OCI-M1 (cell line): ENCODE data around the gene CNTN2.

Source experiments
- DNase-seq: peaks from one replicate; lab custom pipeline; 2025; lab: John Stamatoyannopoulos, UW

Gene CNTN2

GRCh38 chr1:205056956-205057568 lies 14.1 kb downstream of the CNTN2 start:
- no peak for DNase-seq

- DNase-seq, result no peak
Observed at GRCh38 chr1:205057808-205058575, 15.0 kb downstream of the CNTN2 start.

GRCh38 chr1:205058853-205059252 lies 15.8 kb downstream of the CNTN2 start:
- DNase-seq, result no peak

DNA sequence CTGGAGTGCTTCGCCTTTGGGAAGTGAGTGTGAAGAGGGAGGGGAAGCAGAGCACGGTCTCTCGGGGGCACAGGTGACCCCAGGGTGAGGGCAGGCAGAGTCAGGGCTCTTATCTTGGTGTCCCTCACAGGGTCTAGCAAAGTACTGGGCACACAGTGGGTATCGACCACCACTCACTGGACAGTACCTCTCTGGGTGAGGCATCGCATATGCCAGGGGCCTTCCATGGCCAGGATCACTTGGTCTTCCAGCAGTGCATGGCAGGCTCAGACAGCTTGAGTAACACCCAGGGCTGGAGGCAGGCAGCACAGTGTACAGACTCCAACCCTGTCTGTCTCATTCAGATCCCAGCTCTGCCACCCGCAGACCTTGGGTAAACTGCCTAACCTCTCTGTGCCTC lies 16.6 kb downstream of the CNTN2 start:
- no peak for DNase-seq

DNA sequence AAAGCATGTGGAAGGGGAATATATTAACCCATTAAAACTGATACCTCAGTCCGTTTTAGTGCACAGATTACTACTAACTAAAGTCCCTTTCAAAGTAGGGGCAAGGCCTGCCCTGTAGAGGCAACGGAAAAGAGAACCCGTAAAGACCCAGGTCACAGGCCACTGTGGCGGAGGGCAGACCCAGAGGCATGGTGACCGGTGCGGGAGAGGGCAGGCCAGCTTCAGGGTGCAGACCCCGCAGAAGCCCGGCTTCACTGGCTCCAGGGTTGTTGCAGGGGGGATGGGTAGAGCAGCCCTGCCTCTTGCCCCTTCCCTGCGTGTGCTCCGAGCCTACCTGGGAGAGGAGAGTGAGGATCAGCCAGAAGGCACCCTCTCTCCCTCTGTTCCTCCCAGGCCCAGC lies 17.7 kb downstream of the CNTN2 start:
- DNase-seq, result no peak

- no peak for DNase-seq
Observed at GRCh38 chr1:205061227-205061626, 18.2 kb downstream of the CNTN2 start.

DNA sequence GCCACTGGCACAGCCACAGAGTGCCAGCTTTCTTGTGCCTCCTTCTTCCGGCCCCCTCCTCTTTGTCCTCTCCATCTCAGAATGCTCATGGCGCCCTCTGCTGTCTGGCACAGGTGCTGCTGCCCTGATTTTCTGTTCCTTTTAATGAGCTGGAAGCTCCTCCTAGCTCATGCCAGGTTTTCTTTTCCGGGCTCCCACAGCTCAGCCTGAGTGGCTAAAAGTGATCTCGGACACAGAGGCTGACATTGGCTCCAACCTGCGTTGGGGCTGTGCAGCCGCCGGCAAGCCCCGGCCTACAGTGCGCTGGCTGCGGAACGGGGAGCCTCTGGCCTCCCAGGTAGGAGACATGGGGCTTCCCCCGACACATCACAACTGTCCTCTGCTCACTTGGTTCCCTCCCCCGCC lies 18.7 kb downstream of the CNTN2 start:
- peak; percentile 89 for DNase-seq

- no peak for DNase-seq
Observed at GRCh38 chr1:205062319-205062718, 19.3 kb downstream of the CNTN2 start.

DNA sequence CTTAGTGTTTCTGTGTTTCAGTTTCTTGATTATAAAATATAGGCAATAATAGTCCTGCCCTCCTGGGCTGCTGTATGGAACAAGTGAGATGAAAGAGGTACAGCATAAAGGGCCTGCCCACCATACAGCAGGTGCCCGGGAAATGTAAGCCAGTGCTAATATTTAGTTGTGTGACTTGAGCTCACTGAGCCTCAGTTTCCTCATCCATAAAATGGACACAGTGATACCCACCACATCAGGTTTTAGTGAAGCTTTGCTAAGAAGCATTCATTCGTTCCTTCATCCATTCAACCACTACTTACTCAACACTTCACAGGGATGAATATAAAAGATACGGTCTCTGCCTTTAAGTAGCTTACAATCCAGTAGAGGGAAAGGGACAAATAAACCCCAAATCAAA lies 19.9 kb downstream of the CNTN2 start:
- DNase-seq, result no peak

DNA sequence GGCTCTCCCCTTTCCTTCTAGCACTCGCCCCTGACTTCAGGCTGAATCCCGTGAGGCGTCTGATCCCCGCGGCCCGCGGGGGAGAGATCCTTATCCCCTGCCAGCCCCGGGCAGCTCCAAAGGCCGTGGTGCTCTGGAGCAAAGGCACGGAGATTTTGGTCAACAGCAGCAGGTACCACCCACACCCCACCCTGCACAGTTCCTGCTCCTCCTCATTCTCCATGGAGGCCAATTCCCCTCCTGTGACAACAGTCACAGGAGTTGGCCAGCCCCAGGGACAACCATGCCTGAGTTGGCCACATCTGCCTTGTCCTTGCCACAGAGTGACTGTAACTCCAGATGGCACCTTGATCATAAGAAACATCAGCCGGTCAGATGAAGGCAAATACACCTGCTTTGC lies 21.3 kb downstream of the CNTN2 start:
- DNase-seq, result no peak

DNA sequence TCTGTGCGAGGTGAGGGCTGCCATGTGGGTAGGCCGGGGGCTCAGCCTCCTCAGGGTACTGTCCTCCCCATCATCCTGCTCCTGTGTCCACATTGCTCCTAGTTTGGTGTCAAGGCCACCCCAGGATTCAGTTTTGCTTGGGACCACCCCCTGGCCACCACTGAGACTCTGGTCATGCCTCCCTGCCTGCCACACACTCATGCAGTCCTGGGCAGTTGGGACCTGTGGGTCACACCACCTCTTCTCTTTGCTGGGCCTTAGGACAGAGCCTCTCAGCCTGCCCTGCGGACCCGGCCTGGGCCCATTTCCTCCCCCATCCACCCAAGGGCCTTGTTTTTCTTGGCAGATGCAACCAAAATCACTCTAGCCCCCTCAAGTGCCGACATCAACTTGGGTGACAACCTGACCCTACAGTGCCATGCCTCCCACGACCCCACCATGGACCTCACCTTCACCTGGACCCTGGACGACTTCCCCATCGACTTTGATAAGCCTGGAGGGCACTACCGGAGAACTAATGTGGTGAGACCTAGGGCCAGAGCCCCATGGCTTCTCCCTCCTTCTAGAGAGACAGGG lies 21.8 kb downstream of the CNTN2 start:
- DNase-seq, result no peak

- no peak for DNase-seq
Observed at GRCh38 chr1:205065666-205066065, 22.7 kb downstream of the CNTN2 start.

- peak; percentile 39 for DNase-seq
Observed at GRCh38 chr1:205066141-205066818, 23.3 kb downstream of the CNTN2 start.

DNA sequence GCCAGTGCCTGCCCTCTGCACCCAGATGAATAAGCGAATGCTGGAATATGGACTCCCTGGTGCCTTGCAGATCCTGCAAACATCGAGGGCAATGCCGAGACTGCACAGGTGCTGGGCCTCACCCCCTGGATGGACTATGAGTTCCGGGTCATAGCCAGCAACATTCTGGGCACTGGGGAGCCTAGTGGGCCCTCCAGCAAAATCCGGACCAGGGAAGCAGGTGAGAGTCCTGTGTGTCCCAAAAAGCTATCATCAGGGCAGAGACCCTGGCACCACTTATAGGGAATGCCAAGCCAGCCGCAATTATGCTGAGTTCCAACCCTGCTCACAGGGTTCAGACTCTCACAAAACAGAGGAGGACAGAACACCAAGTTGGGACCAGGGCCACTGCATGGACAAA lies 24.0 kb downstream of the CNTN2 start:
- no peak for DNase-seq

GRCh38 chr1:205068001-205068400 lies 25.0 kb downstream of the CNTN2 start:
- no peak for DNase-seq

- DNase-seq, result no peak
Observed at GRCh38 chr1:205068457-205069040, 25.5 kb downstream of the CNTN2 start.

GRCh38 chr1:205069371-205070125 lies 26.5 kb downstream of the CNTN2 start:
- DNase-seq, result no peak

GRCh38 chr1:205071028-205071409 lies 28.0 kb downstream of the CNTN2 start:
- DNase-seq, result no peak

GRCh38 chr1:205071801-205072200 lies 28.8 kb downstream of the CNTN2 start:
- no peak for DNase-seq

DNA sequence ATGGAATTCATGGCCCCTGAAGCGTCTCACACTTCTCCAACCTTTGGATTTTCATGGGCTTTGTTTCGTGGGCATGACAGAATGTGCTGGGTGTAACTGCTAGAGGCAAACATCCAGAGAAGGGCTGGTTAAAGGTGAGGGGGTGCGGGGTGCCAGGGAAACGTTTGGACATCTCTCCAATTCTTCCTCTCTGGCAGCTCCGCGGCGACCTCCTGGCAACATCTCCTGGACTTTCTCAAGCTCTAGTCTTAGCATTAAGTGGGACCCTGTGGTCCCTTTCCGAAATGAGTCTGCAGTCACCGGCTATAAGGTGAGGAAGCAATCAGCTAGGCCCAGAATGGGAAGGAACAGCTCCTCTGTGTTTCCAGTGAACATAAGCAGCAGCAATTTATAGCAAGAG lies 29.3 kb downstream of the CNTN2 start:
- no peak for DNase-seq

- no peak for DNase-seq
Observed at GRCh38 chr1:205072881-205073280, 29.9 kb downstream of the CNTN2 start.

GRCh38 chr1:205073511-205073910 lies 30.5 kb downstream of the CNTN2 start:
- no peak for DNase-seq
